CD14-positive monocyte (primary cell): ENCODE data around the gene ERCC6L2. TPM values are rescaled to one million over a fixed set of nuclear protein-coding genes. Genes with fewer than 3 reads are reported as not detected.

ENCODE experiments used
- DNase-seq, 3 donors: peaks; one replicate each; pipeline ENCODE4 v3.0.0-alpha.2; 2011 to 2022
- H2AFZ ChIP-seq: 2 replicates; pipeline ENCODE4 v1.6.0; 2012; ENCODE audit warnings: mild to moderate bottlenecking, low read depth, low read length, inconsistent platforms; ENCODE audit not compliant: insufficient read depth, poor library complexity, severe bottlenecking
- H3K27ac ChIP-seq, 2 donors: 1 replicate in 1 of 2; 2 replicates in 1 of 2; pipeline ENCODE4 v1.5.1; 2012 to 2013; ENCODE audit warnings: low read length in 2 of 2, control low read depth in 1 of 2, inconsistent platforms in 1 of 2, low read depth in 1 of 2, mild to moderate bottlenecking in 1 of 2
- H3K27me3 ChIP-seq, 2 donors: one replicate each; pipeline versions ENCODE4 v1.6.0 to v1.6.1; 2011 to 2013; ENCODE audit warnings: low read length in 2 of 2; ENCODE audit not compliant: control insufficient read depth in 2 of 2, insufficient read depth in 2 of 2
- H3K36me3 ChIP-seq, 2 donors: replicated peaks in 1 of 2; 1 replicate in 1 of 2; 2 replicates in 1 of 2; pipeline versions ENCODE4 v1.5.1 to v1.6.1; 2012 to 2013; ENCODE audit warnings: low read length in 2 of 2, control low read depth in 1 of 2, inconsistent platforms in 1 of 2, mild to moderate bottlenecking in 1 of 2; ENCODE audit not compliant: insufficient read depth in 2 of 2, control insufficient read depth in 1 of 2
- H3K4me1 ChIP-seq, 2 donors: 1 replicate in 1 of 2; 2 replicates in 1 of 2; pipeline versions ENCODE4 v1.5.1 to v1.6.1; 2012 to 2013; ENCODE audit warnings: low read length in 2 of 2, control low read depth in 1 of 2, inconsistent platforms in 1 of 2, mild to moderate bottlenecking in 1 of 2, moderate library complexity in 1 of 2; ENCODE audit not compliant: insufficient read depth in 2 of 2, control insufficient read depth in 1 of 2
- H3K4me2 ChIP-seq: replicated peaks from 2 replicates; pipeline ENCODE3; 2012; ENCODE audit warnings: low read length, moderate library complexity, mild to moderate bottlenecking; ENCODE audit not compliant: poor library complexity, severe bottlenecking; ENCODE audit errors: extremely low read depth
- H3K4me3 ChIP-seq, 3 experiments: fragments of 200-600 bp in 1 of 3; sonication (generic) in 1 of 3; replicated peaks in 1 of 3; 1 replicate in 2 of 3; 2 replicates in 1 of 3; pipeline ENCODE4 v1.5.1; 2011 to 2013; ENCODE audit warnings: low read length in 3 of 3, mild to moderate bottlenecking in 3 of 3, control low read depth in 2 of 3, low read depth in 2 of 3, inconsistent platforms in 1 of 3, moderate library complexity in 1 of 3
- H3K79me2 ChIP-seq: 2 replicates; pipeline ENCODE4 v1.6.0; 2012; ENCODE audit warnings: mild to moderate bottlenecking, control low read depth, inconsistent platforms, low read length, moderate library complexity; ENCODE audit not compliant: insufficient read depth
- H3K9ac ChIP-seq: 2 replicates; pipeline ENCODE4 v1.6.0; 2017; ENCODE audit warnings: low read length, mild to moderate bottlenecking; ENCODE audit not compliant: insufficient read depth, poor library complexity, severe bottlenecking
- H3K9me3 ChIP-seq, 2 donors: replicated peaks in 1 of 2; 1 replicate in 1 of 2; 2 replicates in 1 of 2; pipeline versions ENCODE4 v1.5.1 to v1.6.1; 2012 to 2013; ENCODE audit warnings: low read length in 2 of 2, control low read depth in 1 of 2; ENCODE audit not compliant: control insufficient read depth in 1 of 2, insufficient read depth in 1 of 2
- H4K20me1 ChIP-seq: 2 replicates; pipeline ENCODE4 v1.6.0; 2012; ENCODE audit warnings: mild to moderate bottlenecking, low read length, control low read depth, moderate library complexity; ENCODE audit not compliant: insufficient read depth
- H3K27ac Mint-ChIP-seq, 7 donors: one replicate each; pipeline ENCODE4 v1.8.0; 2020; ENCODE audit warnings: mild to moderate bottlenecking in 7 of 7, mixed read lengths in 7 of 7, moderate library complexity in 6 of 7, inconsistent platforms in 2 of 7
- H3K27me3 Mint-ChIP-seq, 3 donors: one replicate each; pipeline ENCODE4 v1.8.0; 2021 to 2022; ENCODE audit warnings: low read depth in 3 of 3, mild to moderate bottlenecking in 3 of 3, mixed read lengths in 3 of 3, moderate library complexity in 3 of 3, inconsistent platforms in 1 of 3
- H3K36me3 Mint-ChIP-seq, 2 donors: one replicate each; pipeline ENCODE4 v1.8.0; 2020; ENCODE audit warnings: mixed read lengths in 2 of 2, inconsistent platforms in 1 of 2, mild to moderate bottlenecking in 1 of 2
- H3K4me1 Mint-ChIP-seq: one replicate; pipeline ENCODE4 v1.8.0; 2020; ENCODE audit warnings: mild to moderate bottlenecking, mixed read lengths
- H3K4me3 Mint-ChIP-seq, 2 donors: one replicate each; pipeline ENCODE4 v1.8.0; 2020; ENCODE audit warnings: mild to moderate bottlenecking in 2 of 2, mixed read lengths in 2 of 2, moderate library complexity in 1 of 2
- H3K9me3 Mint-ChIP-seq, 7 donors: one replicate each; pipeline ENCODE4 v1.8.0; 2020 to 2022; ENCODE audit warnings: mixed read lengths in 7 of 7, mild to moderate bottlenecking in 6 of 7, moderate library complexity in 6 of 7, inconsistent platforms in 2 of 7
- CTCF ChIP-seq: fragments of 200-600 bp; IDR thresholded peaks from one replicate; pipeline ENCODE4 v1.8.0; 2022; ENCODE audit warnings: antibody characterized with exemption, mild to moderate bottlenecking
- WGBS: methylation state at CpG from one replicate; pipeline ENCODE4 v1.1.5; 2013; ENCODE audit warnings: missing lambda C conversion rate; ENCODE audit not compliant: insufficient coverage; 5-methylcytosine and 5-hydroxymethylcytosine counted together
- intact Hi-C, 2 donors: fragments of 100-400 bp; cut with micrococcal nuclease; formaldehyde crosslinking; loops; one replicate each; pipeline versions ENCODE4 v1.15.0 to v1.15.1; 2023
- polyA plus RNA-seq, 3 donors: library from polyadenylated mRNA; depleted of rRNA in 1 of 3; unstranded in 2 of 3; stranded (reverse) in 1 of 3; fragments of 300-500 nt in 2 of 3; fragments of >200 nt in 1 of 3; fragmentation: Illumina TruSeq in 2 of 3; gene quantifications; 1 replicate in 2 of 3; 2 replicates in 1 of 3; pipeline ENCODE4 v1.2.3, GENCODE V29; 2012 to 2021

The ERCC6L2 gene
- polyA plus RNA-seq, 3 donors = 7.1 to 18.9 (median 7.2) TPM

GRCh38 chr9:95891067-95891671 lies 15.7 kb downstream of the ERCC6L2 start:
- H3K79me2 ChIP-seq = peaks cover under 1% of the 10 kb centered on the region
- H3K9me3 ChIP-seq = peaks cover 6 to 7% of the 10 kb centered on the region in 2 donors
- TF ChIP-seq CTCF = no peak
- H3K4me1 ChIP-seq = no peaks in the 10 kb centered on the region
- no peak overlapping the region for H3K27ac ChIP-seq
- H3K9me3 Mint-ChIP-seq = peaks cover 0 to 15% (median 8%) of the 10 kb centered on the region in 7 donors
- no peak overlapping the region for H3K4me3 ChIP-seq
- H3K27me3 ChIP-seq = no peaks in the 10 kb centered on the region
- H3K4me2 ChIP-seq = no peak overlapping the region
- no peak overlapping the region for H3K4me3 Mint-ChIP-seq
- intact Hi-C loops = no loop called here
- no peaks in the 10 kb centered on the region for H4K20me1 ChIP-seq
- H2AFZ ChIP-seq = no peak overlapping the region
- no peak overlapping the region for H3K9ac ChIP-seq
- H3K4me1 Mint-ChIP-seq = peaks cover 3% of the 10 kb centered on the region
- H3K27me3 Mint-ChIP-seq = peaks cover 0 to 2% (median 0%) of the 10 kb centered on the region in 3 donors
- peaks cover 24 to 32% of the 10 kb centered on the region in 2 donors for H3K36me3 Mint-ChIP-seq
- peaks cover 5 to 16% of the 10 kb centered on the region in 2 donors for H3K36me3 ChIP-seq
- 100% methylated on average over 4 of the region's 8 CpGs for WGBS
- H3K27ac Mint-ChIP-seq = no peak overlapping the region
- DNase-seq = no peak

- Mint-ChIP-seq H3K27ac (no peak overlapping the region), H3K4me1 (peaks cover 3% of the 10 kb centered on the region), H3K36me3 (peaks cover 16 to 25% of the 10 kb centered on the region in 2 donors), H3K9me3 (peaks cover 0 to 15% (median 8%) of the 10 kb centered on the region in 7 donors), H3K4me3 (no peak overlapping the region), H3K27me3 (peaks cover 0 to 2% (median 0%) of the 10 kb centered on the region in 3 donors)
- H3K9me3 ChIP-seq = peaks cover 6 to 7% of the 10 kb centered on the region in 2 donors
- intact Hi-C loops = no loop called here
- no peaks in the 10 kb centered on the region for H3K4me1 ChIP-seq
- no CpG with 5 or more reads among the region's 2 CpGs for WGBS
- H3K9ac ChIP-seq = no peak overlapping the region
- H3K4me3 ChIP-seq = no peak overlapping the region
- H4K20me1 ChIP-seq = no peaks in the 10 kb centered on the region
- no peak overlapping the region for H3K27ac ChIP-seq
- peaks cover 5% of the 10 kb centered on the region for H3K79me2 ChIP-seq
- peaks cover 5 to 8% of the 10 kb centered on the region in 2 donors for H3K36me3 ChIP-seq
- DNase-seq = no peak
- H3K27me3 ChIP-seq = no peaks in the 10 kb centered on the region
- no peak overlapping the region for H3K4me2 ChIP-seq
- no peak for TF ChIP-seq CTCF
- H2AFZ ChIP-seq = no peak overlapping the region
These were observed 17.2 kb downstream of the ERCC6L2 start for GRCh38 chr9:95892690-95893089.
